ENCODE data around the gene SMOC1. TPM values are rescaled to one million over a fixed set of nuclear protein-coding genes. Genes with fewer than 3 reads are reported as not detected.

Gene SMOC1
- total RNA-seq, 1 experiment from 2014 or later: not detected

DNA sequence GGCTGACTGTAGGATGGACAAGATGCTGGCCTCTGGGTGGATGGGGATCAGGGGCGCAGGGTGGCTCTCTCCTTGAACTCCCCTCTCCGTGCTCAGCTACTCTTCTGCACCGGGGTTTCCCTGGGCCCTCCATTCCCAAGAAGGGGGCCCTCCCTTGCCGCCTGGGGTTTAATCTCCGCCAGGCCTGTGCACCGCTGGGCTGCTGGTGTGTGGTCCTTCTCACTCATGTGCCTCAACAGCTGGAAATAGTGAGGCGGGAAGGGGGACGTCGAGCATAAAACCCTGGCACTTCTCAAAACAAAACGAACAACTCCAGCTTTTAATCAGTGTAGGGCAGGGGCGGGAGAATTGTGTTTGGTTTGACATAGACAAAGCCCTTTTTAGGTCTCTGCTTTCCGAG lies 19.0 kb upstream of the SMOC1 start:
- CTCF ChIA-PET: no interaction called here
- no peak overlapping the region for H3K27ac ChIP-seq
- no peak overlapping the region for H3K4me2 ChIP-seq
- H3F3A ChIP-seq (ENCODE audit: insufficient read depth, low read depth): no peaks in the 10 kb centered on the region
- no peak for TF ChIP-seq CTCF (conservative IDR thresholded peaks at IDR 0.05)
- no peak for TF ChIP-seq EZH2 (IDR thresholded peaks at IDR 0.05; ENCODE audit: low read depth)
- no peaks in the 10 kb centered on the region for H3K79me2 ChIP-seq (ENCODE audit: low read depth)
- no peaks in the 10 kb centered on the region for H3K36me3 ChIP-seq (ENCODE audit: low read depth)
- DNase-seq: no peak
- H3K9me3 ChIP-seq (ENCODE audit: insufficient read depth, low read depth): no peaks in the 10 kb centered on the region
- H3K4me1 ChIP-seq (replicated peaks; ENCODE audit: insufficient read depth): no peaks in the 10 kb centered on the region; the same call in 1 of the 2 replicates
- peaks cover 34% of the 10 kb centered on the region for H3K27me3 ChIP-seq (ENCODE audit: insufficient read depth, low read depth)
- intact Hi-C loops (cut with micrococcal nuclease; ENCODE audit: unreplicated experiment): loop anchor here (10.0 kb wide), 1 partner anchor 165 kb away; no protein-coding TSS in a partner anchor
- no peaks in the 10 kb centered on the region for H3K9me2 ChIP-seq (ENCODE audit: insufficient read depth)
- no TSS peak for BruUV-seq (replicated peaks)
- no peaks in the 10 kb centered on the region for H4K20me1 ChIP-seq (ENCODE audit: insufficient read depth)
- POLR2A ChIA-PET (ENCODE audit: unreplicated experiment): no interaction called here
- H2AFZ ChIP-seq: no peak overlapping the region
- H3K4me3 ChIP-seq: no peak overlapping the region

DNA sequence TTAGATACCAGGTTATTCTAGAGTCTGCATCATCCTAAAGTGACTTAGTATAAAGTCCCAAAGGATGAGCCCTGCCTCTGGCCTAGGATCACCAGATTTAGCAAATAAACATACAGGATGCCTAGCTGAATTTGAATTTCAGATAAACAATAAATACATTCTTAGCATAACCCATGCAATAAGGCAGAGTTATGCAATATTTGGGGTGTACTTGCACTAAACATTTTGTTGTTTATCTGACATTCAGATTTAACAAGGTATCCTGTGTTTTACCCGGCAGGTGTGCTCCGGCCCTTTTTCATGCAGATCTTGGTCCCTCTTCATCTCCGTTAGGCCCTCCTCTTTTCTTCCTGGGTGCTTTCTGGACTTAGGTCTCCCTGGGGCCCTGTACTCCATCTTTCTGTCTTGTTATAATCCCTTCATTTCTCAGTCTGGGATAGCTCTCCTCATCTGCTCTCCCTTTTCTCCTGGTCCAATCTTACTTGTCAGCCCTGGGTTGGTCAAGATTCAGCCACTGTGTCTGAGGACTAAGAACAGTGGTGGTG lies 18.1 kb upstream of the SMOC1 start:
- H3K36me3 ChIP-seq (ENCODE audit: low read depth): no peaks in the 10 kb centered on the region
- no peak overlapping the region for H3K4me2 ChIP-seq
- no peaks in the 10 kb centered on the region for H3K79me2 ChIP-seq (ENCODE audit: low read depth)
- no TSS peak for BruUV-seq (replicated peaks)
- no peak overlapping the region for H3K27ac ChIP-seq
- no peak overlapping the region for H2AFZ ChIP-seq
- CTCF ChIA-PET: no interaction called here
- no peaks in the 10 kb centered on the region for H3K9me2 ChIP-seq (ENCODE audit: insufficient read depth)
- H3K4me3 ChIP-seq: no peak overlapping the region
- H4K20me1 ChIP-seq (ENCODE audit: insufficient read depth): no peaks in the 10 kb centered on the region
- TF ChIP-seq EZH2 (IDR thresholded peaks at IDR 0.05; ENCODE audit: low read depth) (no peak), CTCF (conservative IDR thresholded peaks at IDR 0.05) (no peak)
- H3K9me3 ChIP-seq (ENCODE audit: insufficient read depth, low read depth): no peaks in the 10 kb centered on the region
- no peaks in the 10 kb centered on the region for H3F3A ChIP-seq (ENCODE audit: insufficient read depth, low read depth)
- peaks cover 30% of the 10 kb centered on the region for H3K27me3 ChIP-seq (ENCODE audit: insufficient read depth, low read depth)
- POLR2A ChIA-PET (ENCODE audit: unreplicated experiment): no interaction called here
- no peaks in the 10 kb centered on the region for H3K4me1 ChIP-seq (replicated peaks; ENCODE audit: insufficient read depth)
- intact Hi-C loops (cut with micrococcal nuclease; ENCODE audit: unreplicated experiment): loop anchor here (10.0 kb wide), 1 partner anchor 164 kb away; no protein-coding TSS in a partner anchor
- DNase-seq: no peak

DNA sequence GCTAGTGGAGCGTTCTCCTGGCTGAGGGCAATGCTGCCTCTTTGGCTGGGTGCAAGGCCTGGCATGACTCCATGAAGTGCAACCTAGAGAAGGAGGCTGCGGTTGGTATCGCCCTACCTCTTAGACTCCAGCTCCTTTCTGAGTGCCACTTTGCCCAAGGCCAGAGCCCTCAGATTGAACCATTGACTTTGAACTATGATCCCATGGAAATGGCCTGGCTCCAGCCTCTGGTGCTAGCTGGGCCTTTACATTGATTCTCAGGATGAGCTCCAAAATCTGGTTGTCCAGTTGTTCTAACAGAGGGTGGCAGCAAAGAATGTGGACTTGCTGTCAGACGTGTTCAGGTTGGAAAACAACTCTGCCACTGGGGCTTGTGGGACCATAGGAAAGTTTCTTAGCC lies 16.1 kb upstream of the SMOC1 start:
- no TSS peak for BruUV-seq (replicated peaks)
- H2AFZ ChIP-seq: no peak overlapping the region

More for the DNA sequence above, 16.1 kb upstream of the SMOC1 start:
- Histone ChIP-seq H3K27me3 (ENCODE audit: insufficient read depth, low read depth) (peaks cover 19% of the 10 kb centered on the region), H3F3A (ENCODE audit: insufficient read depth, low read depth) (no peaks in the 10 kb centered on the region), H3K4me2 (no peak overlapping the region), H3K36me3 (ENCODE audit: low read depth) (no peaks in the 10 kb centered on the region), H3K4me1 (replicated peaks; ENCODE audit: insufficient read depth) (no peaks in the 10 kb centered on the region), H3K4me3 (no peak overlapping the region), H3K27ac (no peak overlapping the region), H3K9me3 (ENCODE audit: insufficient read depth, low read depth) (no peaks in the 10 kb centered on the region), H3K79me2 (ENCODE audit: low read depth) (no peaks in the 10 kb centered on the region), H3K9me2 (ENCODE audit: insufficient read depth) (no peaks in the 10 kb centered on the region), H4K20me1 (ENCODE audit: insufficient read depth) (no peaks in the 10 kb centered on the region)
- TF ChIP-seq CTCF (conservative IDR thresholded peaks at IDR 0.05) (no peak), EZH2 (IDR thresholded peaks at IDR 0.05; ENCODE audit: low read depth) (no peak)
- CTCF ChIA-PET: no interaction called here
- intact Hi-C loops (cut with micrococcal nuclease; ENCODE audit: unreplicated experiment): loop anchor here (10.0 kb wide), 1 partner anchor 162 kb away; no protein-coding TSS in a partner anchor
- POLR2A ChIA-PET (ENCODE audit: unreplicated experiment): no interaction called here
- no peak for DNase-seq
